Psoas muscle (tissue), 8 donors: ENCODE data around the gene FCHO1. TPM values are rescaled to one million over a fixed set of nuclear protein-coding genes. Genes with fewer than 3 reads are reported as not detected.

Experiments used
- ATAC-seq, 4 donors: fragments of 200-7000 bp; cut with Tn5 transposase; one replicate each; pipeline ENCODE4 v1.9.1; 2020; ENCODE audit warnings: moderate library complexity in 3 of 4, mild to moderate bottlenecking in 2 of 4
- DNase-seq, 2 donors: peaks; one replicate each; pipeline ENCODE4 v3.0.0-alpha.2; 2020
- H3K27ac ChIP-seq: fragments of 200-600 bp; one replicate; pipeline ENCODE4 v1.8.0; 2022
- H3K27me3 ChIP-seq, 3 donors: fragments of 200-600 bp in 1 of 3; one replicate each; pipeline versions ENCODE4 v1.6.1 to v1.8.0; 2013 to 2022; ENCODE audit warnings: low read length in 2 of 3, mild to moderate bottlenecking in 2 of 3, moderate library complexity in 1 of 3; ENCODE audit not compliant: insufficient read depth in 3 of 3
- H3K36me3 ChIP-seq, 2 donors: fragments of 200-600 bp in 1 of 2; one replicate each; pipeline versions ENCODE4 v1.6.1 to v1.8.0; 2013 to 2022; ENCODE audit warnings: low read depth in 1 of 2, mild to moderate bottlenecking in 1 of 2, moderate library complexity in 1 of 2; ENCODE audit not compliant: insufficient read depth in 1 of 2
- H3K4me1 ChIP-seq: fragments of 200-600 bp; one replicate; pipeline ENCODE4 v1.8.0; 2022
- H3K4me3 ChIP-seq: fragments of 200-600 bp; one replicate; pipeline ENCODE4 v1.8.0; 2022; ENCODE audit warnings: mild to moderate bottlenecking
- H3K9me3 ChIP-seq: fragments of 200-600 bp; one replicate; pipeline ENCODE4 v1.8.0; 2022
- CTCF ChIP-seq: fragments of 200-600 bp; IDR thresholded peaks from one replicate; pipeline ENCODE4 v1.8.0; 2022; ENCODE audit warnings: antibody characterized with exemption
- WGBS, 3 donors: extraction: QIAGEN DNeasy Blood & Tissue Kit; methylation state at CpG; one replicate each; pipeline versions ENCODE4 v1.1.6 to v1.1.7; 2013; 5-methylcytosine and 5-hydroxymethylcytosine counted together
- intact Hi-C, 2 donors: fragments of 100-400 bp; cut with DNase I; formaldehyde crosslinking; loops; one replicate each; pipeline versions ENCODE4 v1.11.0 to v1.14.2; 2022
- polyA plus RNA-seq, 3 donors: library from polyadenylated mRNA; stranded (reverse); fragments of 200-250 nt; gene quantifications; one replicate each; pipeline ENCODE4 v1.2.3, GENCODE V29; 2013
- total RNA-seq, 4 donors: library from RNA; stranded (reverse); fragmentation: NEBNext Ultra II Directional in 2 of 4; extraction: Animal tissue kit (Norgen Biotek cat#: 25700) in 2 of 4; gene quantifications; one replicate each; pipeline versions ENCODE4 v1.2.1 to v1.2.4, GENCODE V29; 2021 to 2023
- donor health status: healthy with polysubstance abuse.
- donor health status: DM: no; HTN: no; CAD: no; lungs with moderate emphysema.
- donor health status: Bipolar disorder and iron deficiency.
- donor health status: healthy.
- donor health status: DM: yes; HTN: yes; CAD: no.
- donor health status: DM: no; HTN: no; CAD: no.
- donor health status: DM: no; HTN: no; CAD: no.
- donor health status: DM: yes; HTN: yes; CAD: no.

The FCHO1 gene
- total and polyA plus RNA-seq, 7 donors, result 0.10 to 0.68 (median 0.36) TPM; not detected in 1

GRCh38 chr19:17787274-17787913, 36.1 kb downstream of the FCHO1 start:
- Histone ChIP-seq H3K9me3 (no peaks in the 10 kb centered on the region), H3K27ac (no peak overlapping the region), H3K4me3 (no peak overlapping the region), H3K27me3 (peaks cover 0 to 8% (median 4%) of the 10 kb centered on the region in 3 donors), H3K4me1 (no peaks in the 10 kb centered on the region), H3K36me3 (no peaks in the 10 kb centered on the region)
- 82 to 85% (median 84%) methylated on average over 14 of the region's 14 CpGs for WGBS, 3 donors
- intact Hi-C loops, result no loop called here
- no peak for ATAC-seq
- no peak for DNase-seq
- TF ChIP-seq CTCF, result no peak

GRCh38 chr19:17788632-17789031, 37.4 kb downstream of the FCHO1 start:
- intact Hi-C loops, result no loop called here
- Histone ChIP-seq H3K4me1 (no peaks in the 10 kb centered on the region), H3K27me3 (peaks cover 0 to 9% (median 5%) of the 10 kb centered on the region in 3 donors), H3K36me3 (no peaks in the 10 kb centered on the region), H3K4me3 (no peak overlapping the region), H3K27ac (no peak overlapping the region), H3K9me3 (no peaks in the 10 kb centered on the region)
- 82 to 94% (median 84%) methylated on average over 2 of the region's 2 CpGs for WGBS, 3 donors
- no peak for DNase-seq
- ATAC-seq, result no peak
- TF ChIP-seq CTCF, result no peak

- WGBS, 3 donors, result 65 to 68% (median 65%) methylated on average over 6 of the region's 6 CpGs
- no peak overlapping the region for H3K27ac ChIP-seq
- intact Hi-C loops, result no loop called here
- DNase-seq (no peak), ATAC-seq (no peak)
- TF ChIP-seq CTCF, result no peak
- H3K27me3 ChIP-seq, result peaks cover 0 to 25% (median 8%) of the 10 kb centered on the region in 3 donors
- no peaks in the 10 kb centered on the region for H3K9me3 ChIP-seq
- no peak overlapping the region for H3K4me3 ChIP-seq
- no peaks in the 10 kb centered on the region for H3K36me3 ChIP-seq
- H3K4me1 ChIP-seq, result no peaks in the 10 kb centered on the region
These were observed 38.9 kb downstream of the FCHO1 start for GRCh38 chr19:17790059-17790780.

- ATAC-seq (no peak), DNase-seq (no peak)
- H3K4me3 ChIP-seq, result no peak overlapping the region
- WGBS, 3 donors, result 35 to 53% (median 48%) methylated on average over 9 of the region's 9 CpGs
- no peak for TF ChIP-seq CTCF
- intact Hi-C loops, result no loop called here
- H3K4me1 ChIP-seq, result no peaks in the 10 kb centered on the region
- H3K27ac ChIP-seq, result no peak overlapping the region
- H3K27me3 ChIP-seq, result peaks cover 0 to 56% (median 14%) of the 10 kb centered on the region in 3 donors
- no peaks in the 10 kb centered on the region for H3K9me3 ChIP-seq
- H3K36me3 ChIP-seq, result no peaks in the 10 kb centered on the region
These were observed 43.1 kb downstream of the FCHO1 start for GRCh38 chr19:17794412-17794730.
